B cell (primary cell): Measurements from ENCODE around the gene ARHGEF10L. TPM values are rescaled to one million over a fixed set of nuclear protein-coding genes. Genes with fewer than 3 reads are reported as not detected.

Experiments
- ATAC-seq: fragments of 200-7000 bp; cut with Tn5 transposase; one replicate; pipeline ENCODE4 v1.10.0; 2021; ENCODE audit warnings: low read depth, mild to moderate bottlenecking, moderate number of reproducible peaks, moderate library complexity
- CTCF ChIA-PET: fragments of 350-600 bp; sonication (Branson Sonifier 250); formaldehyde crosslinking; loops from one replicate; lab custom pipeline; 2021; ENCODE audit warnings: antibody characterized with exemption, inconsistent platforms; lab: Charles Lee
- POLR2A ChIA-PET: fragments of 350-600 bp; sonication (Branson Sonifier 250); formaldehyde crosslinking; loops from one replicate; lab custom pipeline; 2021; ENCODE audit warnings: antibody characterized with exemption; lab: Charles Lee
- DNase-seq: peaks from one replicate; pipeline ENCODE4 v3.0.0; 2013
- H2AFZ ChIP-seq: 2 replicates; pipeline ENCODE4 v1.6.1; 2012; ENCODE audit warnings: mild to moderate bottlenecking, low read depth, low read length; ENCODE audit not compliant: insufficient read depth, poor library complexity, severe bottlenecking
- H3K27ac ChIP-seq, 2 donors: 1 replicate in 1 of 2; 2 replicates in 1 of 2; pipeline ENCODE4 v1.5.1; 2012 to 2013; ENCODE audit warnings: low read length in 2 of 2, mild to moderate bottlenecking in 2 of 2, moderate library complexity in 1 of 2
- H3K27me3 ChIP-seq, 4 experiments: fragments of 200-600 bp in 1 of 4; sonication (generic) in 1 of 4; replicated peaks in 1 of 4; 1 replicate in 2 of 4; 2 replicates in 2 of 4; pipeline versions ENCODE4 v1.6.1 to v1.7.0; 2013 to 2016; ENCODE audit warnings: low read length in 3 of 4, mild to moderate bottlenecking in 2 of 4, mixed read lengths in 1 of 4, moderate library complexity in 1 of 4; ENCODE audit not compliant: insufficient read depth in 4 of 4, control insufficient read depth in 3 of 4; ENCODE audit errors: control extremely low read depth in 1 of 4
- H3K36me3 ChIP-seq, 2 experiments: replicated peaks in 1 of 2; 1 replicate in 1 of 2; 2 replicates in 1 of 2; pipeline versions ENCODE4 v1.6.1 to v1.7.1; 2013; ENCODE audit warnings: low read length in 1 of 2; ENCODE audit not compliant: insufficient read depth in 2 of 2, control insufficient read depth in 1 of 2; ENCODE audit errors: control extremely low read depth in 1 of 2, extremely low read depth in 1 of 2
- H3K4me1 ChIP-seq, 2 donors: fragments of 200-600 bp in 1 of 2; sonication (generic) in 1 of 2; 1 replicate in 1 of 2; 2 replicates in 1 of 2; pipeline versions ENCODE4 v1.5.1 to v1.6.1; 2013 to 2017; ENCODE audit warnings: low read length in 2 of 2; ENCODE audit not compliant: control insufficient read depth in 2 of 2, insufficient read depth in 2 of 2
- H3K4me2 ChIP-seq: replicated peaks from 2 replicates; pipeline ENCODE3; 2012; ENCODE audit warnings: mild to moderate bottlenecking, low read depth, low read length; ENCODE audit not compliant: poor library complexity, severe bottlenecking
- H3K4me3 ChIP-seq, 5 experiments: fragments of 200-600 bp in 1 of 5; sonication (generic) in 1 of 5; 1 replicate in 3 of 5; 2 replicates in 2 of 5; pipeline versions ENCODE4 v1.5.1 to v1.7.0; 2011 to 2016; ENCODE audit warnings: low read length in 4 of 5, mild to moderate bottlenecking in 4 of 5, low read depth in 2 of 5, control low read depth in 1 of 5, moderate library complexity in 1 of 5; ENCODE audit not compliant: insufficient read depth in 1 of 5; ENCODE audit errors: control extremely low read depth in 1 of 5, extremely low read depth in 1 of 5
- H3K79me2 ChIP-seq: fragments of 200-600 bp; sonication (generic); one replicate; pipeline ENCODE4 v1.6.0; 2016; ENCODE audit warnings: low read length; ENCODE audit not compliant: control insufficient read depth, insufficient read depth
- H3K9ac ChIP-seq: fragments of 200-600 bp; sonication (generic); 2 replicates; pipeline ENCODE4 v1.6.1; 2017; ENCODE audit warnings: mild to moderate bottlenecking, low read length, moderate library complexity
- H3K9me3 ChIP-seq, 3 donors: one replicate each; pipeline versions ENCODE4 v1.6.1 to v1.7.1; 2013; ENCODE audit warnings: low read length in 2 of 3; ENCODE audit not compliant: control insufficient read depth in 2 of 3, insufficient read depth in 1 of 3; ENCODE audit errors: control extremely low read depth in 1 of 3
- H4K20me1 ChIP-seq: 2 replicates; pipeline ENCODE4 v1.6.0; 2012; ENCODE audit warnings: mild to moderate bottlenecking, low read length; ENCODE audit not compliant: insufficient read depth, control insufficient read depth, poor library complexity, severe bottlenecking
- H3K27ac Mint-ChIP-seq: one replicate; pipeline ENCODE4 v1.8.0; 2021; ENCODE audit warnings: mixed read lengths
- H3K27me3 Mint-ChIP-seq: one replicate; pipeline ENCODE4 v1.8.0; 2021; ENCODE audit warnings: mixed read lengths
- H3K4me1 Mint-ChIP-seq: one replicate; pipeline ENCODE4 v1.8.0; 2021; ENCODE audit warnings: mixed read lengths
- H3K4me3 Mint-ChIP-seq: one replicate; pipeline ENCODE4 v1.8.0; 2021; ENCODE audit warnings: mixed read lengths
- H3K9me3 Mint-ChIP-seq: one replicate; pipeline ENCODE4 v1.8.0; 2022; ENCODE audit warnings: mixed read lengths; ENCODE audit not compliant: insufficient read depth
- EZH2 ChIP-seq: IDR thresholded peaks from 2 replicates; pipeline ENCODE4 v1.6.1; 2012; ENCODE audit warnings: borderline replicate concordance, low read depth, mild to moderate bottlenecking, moderate library complexity, low read length; ENCODE audit not compliant: insufficient read depth, poor library complexity, severe bottlenecking
- WGBS: methylation state at CpG from one replicate; pipeline ENCODE4 v1.1.5; 2013; ENCODE audit warnings: missing lambda C conversion rate; ENCODE audit not compliant: insufficient coverage; 5-methylcytosine and 5-hydroxymethylcytosine counted together
- intact Hi-C: fragments of 100-400 bp; cut with micrococcal nuclease; formaldehyde crosslinking; loops from one replicate; pipeline ENCODE4 v1.10.0; 2022
- polyA plus RNA-seq: library from polyadenylated mRNA; depleted of rRNA; stranded (reverse); fragments of >200 nt; gene quantifications from 2 replicates; pipeline ENCODE4 v1.2.3, GENCODE V29; 2012
- total RNA-seq, 2 donors: library from RNA; stranded (reverse); fragments of 120-200 nt in 1 of 2; gene quantifications; 1 replicate in 1 of 2; 2 replicates in 1 of 2; pipeline versions ENCODE4 v1.2.3 to v1.2.4, GENCODE V29; 2013 to 2022
- TF ChIP-seq, protein P1 (sequence below): fragments of 200-600 bp; IDR thresholded peaks from one replicate; pipeline ENCODE4 v1.8.0; 2022; ENCODE audit warnings: antibody characterized with exemption, mild to moderate bottlenecking

ARHGEF10L gene
- total and polyA plus RNA-seq, 2 donors (not counting 1 experiment from before 2014, with no cell fraction given): 2.0 to 4.9 TPM

DNA sequence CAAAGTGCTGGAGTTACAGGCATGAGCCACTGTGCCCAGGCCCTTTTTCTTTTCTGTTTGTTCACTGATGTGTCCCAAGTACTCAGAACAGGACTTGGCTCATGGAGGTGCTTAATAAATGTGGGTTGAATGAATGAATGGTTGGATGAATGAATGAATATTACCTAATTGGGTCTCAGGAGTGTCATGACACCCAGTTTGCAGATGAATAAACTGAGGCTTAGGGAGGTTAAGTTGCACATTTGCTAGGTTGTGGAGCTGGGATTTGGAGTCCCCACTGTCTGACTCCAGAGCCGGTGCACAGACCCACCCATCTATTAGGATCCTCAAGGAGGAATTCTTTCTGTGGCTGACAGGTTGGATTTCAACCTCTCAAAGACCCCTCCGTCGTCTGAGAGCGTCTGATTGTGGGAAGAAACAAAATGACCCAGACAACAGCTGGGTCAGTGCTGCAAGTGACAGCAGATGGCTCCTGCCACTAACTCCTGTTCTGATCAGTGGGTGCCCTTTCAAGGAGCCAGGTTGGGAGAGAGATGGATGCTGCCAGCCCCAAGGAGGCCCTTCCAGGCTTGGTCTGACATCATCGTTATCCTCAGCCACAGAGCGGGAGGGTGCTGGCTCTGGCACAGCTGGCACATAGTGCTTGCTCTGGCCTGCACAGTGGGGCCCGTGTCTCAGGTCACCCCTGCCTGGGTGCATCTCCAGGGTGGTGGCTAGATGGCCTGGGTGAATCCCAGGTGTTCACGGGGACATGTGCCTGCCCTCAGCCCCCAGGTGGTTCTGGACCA lies 24.2 kb downstream of the ARHGEF10L start:
- Mint-ChIP-seq H3K9me3 (no peaks in the 10 kb centered on the region), H3K27ac (no peak overlapping the region), H3K4me1 (no peaks in the 10 kb centered on the region), H3K4me3 (no peak overlapping the region), H3K27me3 (peaks cover 7% of the 10 kb centered on the region)
- no peaks in the 10 kb centered on the region for H3K27me3 ChIP-seq
- no peak for TF ChIP-seq EZH2
- TF ChIP-seq, protein P1, sequence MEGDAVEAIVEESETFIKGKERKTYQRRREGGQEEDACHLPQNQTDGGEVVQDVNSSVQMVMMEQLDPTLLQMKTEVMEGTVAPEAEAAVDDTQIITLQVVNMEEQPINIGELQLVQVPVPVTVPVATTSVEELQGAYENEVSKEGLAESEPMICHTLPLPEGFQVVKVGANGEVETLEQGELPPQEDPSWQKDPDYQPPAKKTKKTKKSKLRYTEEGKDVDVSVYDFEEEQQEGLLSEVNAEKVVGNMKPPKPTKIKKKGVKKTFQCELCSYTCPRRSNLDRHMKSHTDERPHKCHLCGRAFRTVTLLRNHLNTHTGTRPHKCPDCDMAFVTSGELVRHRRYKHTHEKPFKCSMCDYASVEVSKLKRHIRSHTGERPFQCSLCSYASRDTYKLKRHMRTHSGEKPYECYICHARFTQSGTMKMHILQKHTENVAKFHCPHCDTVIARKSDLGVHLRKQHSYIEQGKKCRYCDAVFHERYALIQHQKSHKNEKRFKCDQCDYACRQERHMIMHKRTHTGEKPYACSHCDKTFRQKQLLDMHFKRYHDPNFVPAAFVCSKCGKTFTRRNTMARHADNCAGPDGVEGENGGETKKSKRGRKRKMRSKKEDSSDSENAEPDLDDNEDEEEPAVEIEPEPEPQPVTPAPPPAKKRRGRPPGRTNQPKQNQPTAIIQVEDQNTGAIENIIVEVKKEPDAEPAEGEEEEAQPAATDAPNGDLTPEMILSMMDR: no peak
- intact Hi-C loops: no loop called here
- ATAC-seq (no peak), DNase-seq (no peak)
- H3K9ac ChIP-seq: no peak overlapping the region
- H3K27ac ChIP-seq: no peak overlapping the region
- ChIA-PET CTCF (interaction anchor here (1.3 kb wide), 1 partner anchor 8 kb away, joined by 3 read pairs; no protein-coding TSS in a partner anchor), POLR2A (no interaction called here)
- H3K79me2 ChIP-seq: no peaks in the 10 kb centered on the region
- whole genome bisulfite sequencing: 87% methylated on average over 7 of the region's 8 CpGs
- no peaks in the 10 kb centered on the region for H3K9me3 ChIP-seq
- no peaks in the 10 kb centered on the region for H3K36me3 ChIP-seq
- H3K4me3 ChIP-seq: no peak overlapping the region
- no peaks in the 10 kb centered on the region for H3K4me1 ChIP-seq
- no peaks in the 10 kb centered on the region for H4K20me1 ChIP-seq
- no peak overlapping the region for H3K4me2 ChIP-seq
- no peak overlapping the region for H2AFZ ChIP-seq
